Activated T-cell treated with anti-CD3 and anti-CD28 coated beads, Interleukin-2, amount 50 U/mL, for 1 hour (primary cell): ENCODE results near the gene AGBL1.
"Not testable (repeated sequence)": the region's sequence is repeated elsewhere in the genome, so short reads cannot be mapped to it uniquely, and the experiment has no call there.

ENCODE experiments used
- DNase-seq: peaks from one replicate; pipeline ENCODE4 v3.0.0-alpha.2; 2020

The AGBL1 gene

GRCh38 chr15:86413191-86413590 lies 333.5 kb downstream of the AGBL1 start:
- no peak for DNase-seq

DNA sequence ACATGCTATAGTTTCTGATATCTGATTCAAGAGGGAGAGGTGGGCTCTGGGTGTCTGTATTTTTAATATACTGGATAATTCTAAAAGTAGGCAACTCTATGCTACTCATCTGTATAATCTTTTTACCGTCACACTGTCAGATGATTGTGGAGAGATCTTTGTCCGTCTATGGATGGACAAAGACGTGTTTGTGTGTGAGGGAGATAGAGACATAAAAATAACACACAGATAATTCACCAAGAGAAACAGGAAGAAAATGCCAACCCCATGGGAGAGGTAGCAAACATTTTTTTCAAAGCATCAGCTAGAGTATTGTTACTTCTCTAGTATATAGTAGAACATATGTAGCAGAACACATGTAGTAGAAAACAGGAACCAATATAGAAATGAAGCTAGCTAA lies 346.1 kb downstream of the AGBL1 start:
- no peak for DNase-seq

- no peak for DNase-seq
Observed at GRCh38 chr15:86432861-86433260, 353.2 kb downstream of the AGBL1 start.

DNA sequence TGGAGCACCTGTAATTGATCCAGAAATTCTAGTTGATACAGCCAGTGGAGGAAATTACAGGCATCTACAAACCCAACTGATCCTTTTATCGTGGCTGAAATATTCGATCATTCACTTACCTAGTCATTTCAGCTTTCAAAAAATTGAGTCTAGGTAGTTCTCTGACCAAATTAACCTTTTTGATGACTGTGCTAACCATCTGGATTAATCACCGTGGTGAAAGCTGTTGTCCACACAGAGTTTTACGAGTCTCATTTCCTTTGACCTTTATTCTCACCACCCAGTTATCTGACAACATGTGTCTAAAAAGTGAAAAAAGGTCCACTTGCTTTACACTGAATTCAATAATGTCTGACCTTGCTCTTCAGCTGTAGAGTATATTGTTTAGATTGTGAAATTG lies 354.3 kb downstream of the AGBL1 start:
- DNase-seq, result no peak

GRCh38 chr15:86439614-86440013 lies 359.9 kb downstream of the AGBL1 start:
- DNase-seq, result no peak

DNA sequence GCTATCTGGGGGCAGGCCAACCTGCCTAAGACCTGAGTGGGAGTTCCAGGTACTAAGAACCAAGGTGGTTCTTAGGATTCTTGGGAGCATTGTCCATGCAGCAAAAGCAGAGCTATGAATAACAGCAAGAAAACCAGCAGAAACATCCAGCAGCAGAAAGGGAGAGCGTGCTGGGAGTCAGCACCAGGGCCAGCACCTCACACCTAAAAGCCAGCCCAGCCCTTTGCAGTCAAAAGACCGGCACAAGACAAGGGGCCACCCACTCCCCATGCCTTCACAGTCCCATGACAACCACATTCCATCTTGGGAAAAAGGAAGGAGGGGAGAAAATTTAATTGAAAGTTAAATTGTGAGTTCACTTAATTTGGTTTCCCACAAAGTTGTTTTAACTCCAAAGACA lies 364.9 kb downstream of the AGBL1 start:
- no peak for DNase-seq

- DNase-seq, result no peak
Observed at GRCh38 chr15:86445579-86446252, 366.0 kb downstream of the AGBL1 start.

DNA sequence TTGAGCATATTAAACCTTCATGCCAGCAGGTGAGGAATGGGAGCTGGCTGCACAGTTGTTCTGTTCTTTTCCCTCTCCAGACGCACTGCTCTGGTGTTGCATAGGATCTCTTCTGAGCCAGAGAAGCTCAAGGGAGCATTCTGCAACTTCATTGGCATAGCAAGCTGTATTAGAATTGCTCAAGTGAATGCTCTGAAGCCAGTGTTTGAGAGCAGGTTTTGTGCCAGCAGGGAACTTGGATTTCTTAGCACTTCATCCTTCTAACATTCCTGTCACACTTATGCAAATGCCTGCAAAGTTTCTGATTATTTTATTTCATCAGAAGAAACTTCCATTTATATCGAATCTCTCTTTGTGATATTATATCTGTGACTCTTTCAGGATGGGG lies 366.6 kb downstream of the AGBL1 start:
- no peak for DNase-seq

GRCh38 chr15:86465470-86466039 lies 385.9 kb downstream of the AGBL1 start:
- not testable (repeated sequence) for DNase-seq

GRCh38 chr15:86481720-86482119 lies 402.0 kb downstream of the AGBL1 start:
- DNase-seq, result no peak

GRCh38 chr15:86483936-86484335 lies 404.3 kb downstream of the AGBL1 start:
- DNase-seq, result no peak

GRCh38 chr15:86488046-86488445 lies 408.4 kb downstream of the AGBL1 start:
- DNase-seq, result no peak

DNA sequence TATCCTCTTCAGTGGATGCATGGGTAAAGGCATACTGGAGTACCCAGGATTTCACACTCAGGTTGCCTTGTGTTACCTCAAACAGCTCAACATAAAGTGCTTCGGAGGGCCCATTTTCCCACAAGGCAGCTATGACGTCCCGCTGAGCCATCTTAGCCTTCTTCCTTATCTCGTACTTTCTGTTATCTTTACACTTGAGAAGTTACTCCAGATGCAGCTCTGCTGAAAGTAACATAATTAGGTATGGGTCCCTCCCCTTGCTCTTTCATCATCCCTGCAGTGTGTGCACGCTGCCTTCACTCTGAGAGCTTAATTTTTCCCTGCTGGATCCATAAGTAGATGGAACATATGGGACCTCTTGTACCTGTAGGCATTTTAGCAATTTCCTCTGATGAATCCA lies 410.3 kb downstream of the AGBL1 start:
- DNase-seq, result no peak

DNA sequence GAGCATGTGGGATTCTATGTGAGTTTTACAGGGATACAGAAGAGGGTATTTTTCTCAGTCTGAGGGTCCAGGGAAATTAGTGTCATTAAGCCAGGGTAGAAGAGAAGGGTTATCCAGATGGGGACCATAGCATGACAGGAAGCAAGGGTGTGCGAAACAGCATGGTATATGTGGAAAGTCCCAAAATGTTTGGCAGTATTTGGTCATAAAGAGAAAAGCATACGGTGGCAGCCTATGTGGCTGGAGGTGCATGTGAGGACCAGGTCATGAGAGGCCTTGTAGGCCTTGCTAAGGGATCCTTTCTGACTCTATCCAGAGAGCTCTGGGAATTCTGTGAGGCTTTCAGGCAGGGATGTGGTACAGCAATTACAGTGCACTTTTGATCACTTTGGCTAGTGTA lies 411.4 kb downstream of the AGBL1 start:
- no peak for DNase-seq

DNA sequence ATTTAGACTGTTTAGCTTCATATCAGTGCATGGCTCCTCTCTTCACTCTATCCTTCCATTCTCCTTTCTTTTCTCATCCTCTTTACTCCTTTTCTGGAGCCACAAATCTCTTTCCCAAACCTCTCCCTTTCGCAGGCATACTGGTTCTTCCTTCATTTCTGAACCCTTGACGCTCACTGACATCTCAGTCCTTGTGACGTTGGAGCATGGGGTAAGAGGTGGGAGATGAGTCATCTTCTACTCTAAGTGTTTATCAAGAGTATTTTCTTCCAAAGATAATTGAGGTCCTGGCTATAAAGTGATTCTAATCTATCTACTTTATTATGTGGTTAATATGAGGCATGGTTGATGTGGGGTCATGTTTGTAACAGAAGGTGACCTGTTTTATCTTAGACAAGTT lies 414.2 kb downstream of the AGBL1 start:
- DNase-seq, result no peak

DNA sequence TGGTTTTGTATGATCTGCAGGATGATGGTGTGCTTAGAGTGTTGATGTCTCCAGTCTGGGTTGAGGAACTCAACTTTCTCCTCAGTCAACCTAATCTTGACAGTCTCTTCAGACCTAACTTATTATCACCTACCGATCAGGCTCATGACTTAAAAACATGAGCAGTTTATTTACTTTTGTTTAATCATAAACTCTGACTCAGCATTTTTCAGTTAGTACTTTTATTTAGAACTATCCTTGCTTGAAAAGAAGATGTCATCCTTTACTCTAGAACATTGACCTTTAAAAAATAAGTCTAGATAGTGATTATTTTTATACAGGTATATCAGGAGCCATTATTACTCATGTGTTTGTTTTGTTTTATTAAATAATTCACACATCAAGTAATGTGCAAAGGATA lies 414.8 kb downstream of the AGBL1 start:
- DNase-seq, result no peak

GRCh38 chr15:86502301-86502700 lies 422.6 kb downstream of the AGBL1 start:
- DNase-seq, result no peak

DNA sequence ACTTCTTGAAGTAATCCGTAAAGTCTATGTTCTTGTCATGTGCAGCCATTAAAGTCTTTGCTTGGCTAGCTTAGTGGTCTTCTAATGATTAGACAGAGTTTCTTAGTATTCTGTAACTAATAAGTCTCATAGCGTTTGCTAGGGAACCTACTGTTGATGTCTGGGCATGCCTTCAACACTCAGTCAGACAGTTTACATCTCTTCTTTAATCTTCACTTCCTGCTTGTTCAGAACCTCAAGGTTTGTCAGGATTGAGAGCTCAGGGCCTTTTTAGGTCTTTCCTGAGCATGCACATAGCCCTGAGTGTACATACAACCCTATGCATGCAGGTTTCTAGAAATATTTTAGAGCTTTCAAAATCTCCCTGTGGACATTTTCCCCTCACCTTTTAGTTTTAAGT lies 426.3 kb downstream of the AGBL1 start:
- DNase-seq, result no peak

DNA sequence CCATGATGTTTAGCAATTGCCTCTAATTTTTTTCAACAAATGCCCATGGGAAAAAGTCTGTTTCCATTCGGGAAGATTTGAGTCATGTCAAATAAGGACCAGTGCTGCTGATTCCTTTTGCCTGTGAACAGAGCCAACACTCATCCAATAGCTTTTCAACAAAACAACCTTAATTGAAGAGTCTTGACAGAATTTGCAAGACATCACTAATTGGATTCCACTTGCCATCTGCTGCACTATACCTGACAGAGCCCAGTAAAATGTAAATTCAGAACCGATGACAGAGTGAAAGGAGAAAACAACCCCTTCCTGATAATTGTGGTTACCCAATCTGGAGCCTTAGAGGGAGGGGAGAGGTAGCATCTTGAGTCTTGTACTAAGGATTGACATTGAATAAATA lies 426.7 kb downstream of the AGBL1 start:
- DNase-seq, result no peak

GRCh38 chr15:86515625-86516024 lies 436.0 kb downstream of the AGBL1 start:
- DNase-seq, result no peak

GRCh38 chr15:86522721-86523120 lies 443.1 kb downstream of the AGBL1 start:
- DNase-seq, result no peak

- no peak for DNase-seq
Observed at GRCh38 chr15:86526938-86527690, 447.4 kb downstream of the AGBL1 start.

- not testable (repeated sequence) for DNase-seq
Observed at GRCh38 chr15:86528094-86528493, 448.4 kb downstream of the AGBL1 start.

DNA sequence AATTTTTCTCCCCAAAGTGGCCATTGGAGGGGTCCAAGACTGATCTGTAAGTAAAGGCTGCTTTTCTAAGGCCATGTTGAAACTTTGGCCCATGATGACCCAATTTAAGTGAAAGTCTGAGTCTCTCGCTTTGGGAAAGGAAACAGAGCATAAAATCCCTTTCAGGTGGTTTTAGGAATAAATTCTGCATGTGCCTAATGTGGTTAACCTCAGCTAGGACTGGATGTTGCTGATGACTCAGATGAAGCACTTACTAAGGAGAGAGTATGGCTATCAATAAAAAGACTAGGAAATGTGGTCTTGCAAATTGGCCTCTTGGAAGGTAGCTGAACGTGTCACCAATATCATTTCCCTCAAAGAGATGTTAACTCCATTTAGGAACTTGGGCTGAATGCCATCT lies 458.5 kb downstream of the AGBL1 start:
- no peak for DNase-seq
